Measurements from ENCODE around the gene HYI.

Gene HYI

DNA sequence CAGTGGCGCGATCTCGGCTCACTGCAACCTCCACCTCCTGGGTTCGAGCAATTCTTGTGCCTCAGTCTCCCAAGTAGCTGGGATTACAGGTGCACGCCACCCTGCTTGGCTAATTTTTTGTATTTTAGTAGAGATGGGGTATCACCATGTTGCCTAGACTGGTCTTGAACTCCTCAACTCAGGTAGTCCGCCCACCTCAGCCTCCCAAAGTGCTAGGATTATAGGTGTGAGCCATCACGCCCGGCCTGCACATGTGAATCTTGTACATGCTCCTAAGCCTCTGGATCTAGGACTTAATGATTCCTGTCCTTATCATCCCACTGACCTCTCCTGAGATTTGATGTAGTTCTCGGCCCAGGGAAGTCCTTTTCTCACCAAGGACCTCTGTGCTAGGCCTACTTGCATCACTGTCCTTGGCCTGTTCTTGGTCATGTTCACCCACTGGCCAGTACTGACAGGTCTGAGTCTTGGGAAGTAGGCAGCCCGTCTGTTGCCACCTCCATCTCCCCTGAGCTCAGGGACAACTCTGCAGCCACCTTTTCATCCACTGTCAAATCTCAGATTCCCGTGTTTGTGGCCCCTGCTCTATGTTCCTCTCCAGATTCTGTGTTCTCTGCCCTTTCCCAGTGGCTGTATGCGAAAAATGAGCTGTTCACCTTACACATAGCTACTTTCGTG lies 9.4 kb downstream of the HYI start:
- DNase-seq (ENCODE audit: low spot score), result no peak

GRCh38 chr1:43443197-43443946 lies 10.4 kb downstream of the HYI start:
- DNase-seq (ENCODE audit: low spot score), result no peak

DNA sequence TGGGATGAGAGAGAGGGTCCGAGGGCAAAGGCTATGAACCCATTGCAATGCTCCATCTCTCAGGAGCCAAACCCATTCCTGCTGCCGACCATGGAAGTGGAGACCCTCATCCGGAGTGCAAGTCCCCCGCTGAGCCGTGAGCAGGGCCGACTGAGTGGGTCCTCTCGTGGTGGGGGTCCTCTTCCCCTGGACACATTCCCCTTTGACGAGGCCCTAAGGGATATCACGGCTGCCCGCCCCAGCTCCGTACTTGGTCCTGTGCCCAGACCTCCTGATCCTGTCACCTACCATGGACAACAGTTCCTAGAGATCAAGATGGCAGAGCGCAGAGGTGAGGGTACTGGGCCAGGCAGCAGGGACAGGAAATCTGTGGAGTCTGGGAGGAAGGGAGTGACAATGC lies 11.0 kb downstream of the HYI start:
- no peak for DNase-seq (ENCODE audit: low spot score)

- DNase-seq (ENCODE audit: low spot score), result no peak
Measured at GRCh38 chr1:43441894-43442637, 11.7 kb downstream of the HYI start.

DNA sequence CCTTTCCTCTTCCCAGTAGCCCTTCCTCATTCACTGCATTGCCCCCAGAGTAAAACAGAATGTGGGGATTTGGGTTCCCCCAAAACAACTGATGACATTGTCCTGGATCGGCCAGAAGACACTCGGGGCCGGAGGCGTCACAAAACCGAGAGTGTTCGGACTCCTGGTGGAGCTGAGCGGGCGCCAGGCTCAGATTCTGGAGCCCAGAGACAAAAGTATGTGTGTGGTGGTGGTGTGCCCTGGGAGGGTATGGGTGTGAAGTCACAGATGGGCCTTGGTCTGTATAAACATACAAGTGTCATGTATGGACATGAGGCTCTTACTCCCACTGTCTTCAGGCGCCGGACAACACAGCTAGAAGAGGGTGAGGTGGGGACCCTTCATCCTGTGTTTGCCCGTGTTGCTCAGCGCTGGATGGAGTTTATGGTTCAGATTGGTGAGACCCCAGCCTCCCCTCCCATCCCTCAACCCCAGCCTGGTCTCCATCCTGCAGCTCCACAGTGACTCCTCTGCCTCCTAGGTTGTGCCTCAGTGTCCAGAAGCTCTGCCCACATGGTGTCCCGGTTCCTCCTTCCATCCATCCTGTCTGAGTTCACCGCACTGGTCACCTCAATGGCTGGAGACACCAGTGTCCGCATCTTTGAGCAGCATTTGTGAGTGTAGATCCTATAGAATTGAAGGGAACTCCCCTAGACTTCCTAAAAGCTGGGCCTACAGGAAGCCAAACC lies 12.4 kb downstream of the HYI start:
- no peak for DNase-seq (ENCODE audit: low spot score)

- no peak for DNase-seq (ENCODE audit: low spot score)
Measured at GRCh38 chr1:43440358-43440757, 13.4 kb downstream of the HYI start.

DNA sequence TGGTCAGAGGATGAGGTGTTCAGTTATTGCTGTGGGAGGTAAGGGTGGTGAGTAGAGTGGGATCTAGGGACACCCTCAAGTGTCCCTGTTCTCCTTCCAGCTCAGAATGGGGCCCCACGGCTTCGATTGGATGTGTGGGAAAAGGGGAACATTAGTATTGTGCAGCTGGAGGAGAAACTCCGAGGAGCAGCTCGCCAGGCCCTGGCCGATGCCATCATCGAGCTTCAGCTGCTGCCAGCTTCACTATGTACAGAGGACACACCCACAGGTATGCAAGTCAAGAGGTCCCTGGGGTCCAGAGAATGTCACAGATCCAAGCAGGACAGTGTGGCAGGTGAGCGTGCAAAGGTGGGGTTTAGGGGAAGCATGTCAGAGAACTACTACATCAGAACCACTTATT lies 13.9 kb downstream of the HYI start:
- no peak for DNase-seq (ENCODE audit: low spot score)

DNA sequence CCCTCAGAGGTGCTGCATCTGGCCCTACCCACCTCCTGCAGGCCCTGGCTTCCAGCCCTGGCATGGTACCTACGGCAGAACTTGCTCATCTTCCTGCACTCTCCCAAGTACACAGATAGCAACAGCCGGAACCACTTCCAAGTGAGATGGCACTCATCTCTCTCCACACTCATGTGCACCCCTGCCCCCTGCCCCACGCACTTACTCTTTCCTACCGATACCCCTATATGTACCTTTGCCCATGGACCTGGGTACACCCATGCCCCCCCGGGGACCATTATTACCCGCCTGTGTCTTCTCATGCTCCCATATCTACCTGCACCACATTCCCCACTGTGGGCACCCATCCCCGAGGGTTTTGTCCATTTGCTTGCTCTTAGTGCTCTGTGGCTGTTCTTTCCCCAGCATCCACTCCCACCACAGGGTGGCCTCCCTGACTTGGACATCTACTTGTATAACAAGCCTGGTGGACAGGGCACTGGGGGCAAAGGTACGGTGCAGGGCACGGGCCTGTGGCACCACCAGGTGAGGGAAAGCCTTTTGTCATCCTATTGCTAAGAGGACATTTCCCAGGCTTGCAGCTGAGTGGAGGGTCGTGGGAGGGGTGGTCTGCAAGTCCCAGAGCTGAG lies 14.7 kb downstream of the HYI start:
- DNase-seq (ENCODE audit: low spot score), result no peak

DNA sequence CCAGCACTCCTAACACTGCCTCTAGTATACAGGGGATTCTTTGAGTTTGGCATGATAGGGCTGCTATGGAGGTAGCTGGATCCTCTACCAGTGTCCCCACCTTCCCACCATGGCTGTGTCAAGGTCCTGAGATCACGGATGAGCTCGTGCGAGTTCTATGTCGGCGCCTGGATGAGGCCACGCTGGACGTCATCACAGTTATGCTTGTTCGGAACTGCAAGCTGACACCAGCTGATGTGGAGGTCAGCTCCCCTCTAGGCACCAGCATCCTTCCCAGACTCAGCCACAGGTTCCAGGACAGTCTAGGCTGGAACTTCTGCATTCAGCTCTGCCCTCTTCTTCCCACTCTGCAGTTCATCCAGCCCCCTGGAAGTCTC lies 15.2 kb downstream of the HYI start:
- DNase-seq (ENCODE audit: low spot score), result no peak

- DNase-seq (ENCODE audit: low spot score), result no peak
Measured at GRCh38 chr1:43438006-43438405, 15.7 kb downstream of the HYI start.

GRCh38 chr1:43437031-43437973 lies 16.4 kb downstream of the HYI start:
- no peak for DNase-seq (ENCODE audit: low spot score)

- no peak for DNase-seq (ENCODE audit: low spot score)
Measured at GRCh38 chr1:43436371-43436770, 17.4 kb downstream of the HYI start.

- DNase-seq (ENCODE audit: low spot score), result peak; percentile 91
Measured at GRCh38 chr1:43435146-43436145, 18.3 kb downstream of the HYI start.

DNA sequence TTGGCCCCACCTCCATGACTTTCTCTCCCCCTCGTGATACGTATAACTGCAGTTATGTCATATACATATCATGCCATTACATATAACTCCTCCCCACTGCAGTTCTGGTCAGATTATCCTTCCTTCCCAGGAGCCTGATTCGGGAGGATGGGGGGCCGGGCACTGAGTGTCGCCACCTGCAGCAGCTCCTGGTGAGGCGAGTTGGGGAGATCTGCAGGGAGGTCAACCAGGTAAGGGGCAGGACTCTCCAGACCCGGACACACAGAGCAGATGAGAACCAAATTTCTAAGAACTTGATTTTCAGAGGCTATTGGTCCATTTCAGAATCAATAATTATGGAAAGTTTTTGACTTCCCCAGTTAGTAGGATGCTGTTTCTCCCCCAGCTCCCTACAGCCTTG lies 19.5 kb downstream of the HYI start:
- no peak for DNase-seq (ENCODE audit: low spot score)

DNA sequence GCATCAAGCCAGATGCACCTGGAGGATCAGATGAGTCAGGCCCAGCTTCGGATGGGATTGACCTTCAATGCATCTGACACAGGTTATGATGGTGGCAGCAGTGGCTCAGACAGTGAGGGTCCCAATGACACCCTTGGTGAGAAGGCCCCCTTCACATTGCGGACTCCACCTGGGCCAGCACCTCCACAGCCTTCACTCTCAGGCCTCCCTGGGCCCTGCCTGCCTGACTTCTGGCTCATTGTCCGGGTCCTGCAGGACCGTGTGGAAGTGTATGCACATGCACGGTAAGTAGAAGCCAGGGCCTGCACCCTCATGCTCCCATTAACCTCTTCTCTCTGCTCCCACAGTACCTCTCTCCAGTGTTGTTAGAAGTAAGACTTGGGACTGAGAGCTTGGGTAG lies 20.8 kb downstream of the HYI start:
- no peak for DNase-seq (ENCODE audit: low spot score)

GRCh38 chr1:43432171-43432860 lies 21.4 kb downstream of the HYI start:
- DNase-seq (ENCODE audit: low spot score), result no peak

DNA sequence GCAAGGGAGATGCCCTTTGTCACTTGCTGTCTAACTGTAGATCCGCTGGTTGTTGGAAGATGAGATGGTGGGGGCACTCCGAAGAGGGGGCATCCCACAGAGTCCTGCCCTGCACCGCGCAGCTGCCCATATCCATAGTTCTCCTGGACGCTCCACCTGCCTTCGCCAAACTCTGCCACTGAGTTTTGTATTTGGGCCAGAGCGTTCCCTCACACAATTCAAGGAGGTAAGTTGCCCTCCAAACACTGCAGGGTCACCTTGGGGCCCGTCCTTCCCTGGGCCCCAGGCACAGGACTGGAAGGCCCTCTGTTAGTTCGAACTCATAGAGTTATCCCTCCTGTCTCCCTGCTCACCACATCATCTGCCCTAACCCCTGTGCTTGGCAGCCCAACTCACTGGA lies 22.1 kb downstream of the HYI start:
- DNase-seq (ENCODE audit: low spot score), result no peak

DNA sequence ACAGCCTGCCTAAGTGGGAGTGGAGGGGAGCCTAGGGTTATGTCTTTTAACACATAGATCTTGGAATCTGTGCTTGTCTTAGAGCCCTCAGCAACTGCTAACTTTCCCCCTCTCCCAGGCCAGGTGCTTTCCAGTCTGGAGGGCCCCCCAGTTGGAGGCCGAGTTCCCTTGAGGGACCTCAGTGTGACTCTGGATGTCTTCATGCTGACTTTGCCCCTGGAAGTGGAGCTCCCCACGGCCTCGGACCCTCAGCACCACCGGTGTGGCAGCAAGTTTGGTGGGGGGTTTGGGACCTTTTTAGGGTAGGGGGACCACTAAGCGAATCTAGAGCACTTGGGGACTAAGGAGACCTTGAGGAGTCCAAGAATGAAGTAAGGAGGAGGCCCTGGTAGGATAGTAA lies 22.9 kb downstream of the HYI start:
- DNase-seq (ENCODE audit: low spot score), result no peak

DNA sequence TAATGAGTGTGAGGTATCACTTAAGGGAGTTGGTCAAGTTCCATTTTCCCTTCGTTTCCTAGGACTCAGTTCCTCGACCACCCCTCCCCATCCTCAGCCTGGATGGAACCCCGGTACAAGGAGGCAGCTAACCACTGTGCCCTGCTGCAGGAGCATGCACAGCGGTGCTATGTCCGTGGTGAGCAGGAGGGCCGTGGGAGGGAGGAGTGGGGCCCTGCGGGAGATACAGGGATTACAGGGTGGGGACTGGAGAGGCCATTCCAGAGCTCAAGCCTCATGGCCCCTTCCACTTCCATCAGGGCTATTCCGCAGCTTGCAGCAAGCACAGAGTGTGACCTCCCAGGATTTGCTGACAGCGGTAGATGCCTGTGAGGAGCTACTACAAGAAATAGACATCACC lies 25.8 kb downstream of the HYI start:
- no peak for DNase-seq (ENCODE audit: low spot score)
